ENCODE data around the gene AFTPH.
"Not testable (repeated sequence)": the region's sequence is repeated elsewhere in the genome, so short reads cannot be mapped to it uniquely, and the experiment has no call there.

Gene AFTPH

DNA sequence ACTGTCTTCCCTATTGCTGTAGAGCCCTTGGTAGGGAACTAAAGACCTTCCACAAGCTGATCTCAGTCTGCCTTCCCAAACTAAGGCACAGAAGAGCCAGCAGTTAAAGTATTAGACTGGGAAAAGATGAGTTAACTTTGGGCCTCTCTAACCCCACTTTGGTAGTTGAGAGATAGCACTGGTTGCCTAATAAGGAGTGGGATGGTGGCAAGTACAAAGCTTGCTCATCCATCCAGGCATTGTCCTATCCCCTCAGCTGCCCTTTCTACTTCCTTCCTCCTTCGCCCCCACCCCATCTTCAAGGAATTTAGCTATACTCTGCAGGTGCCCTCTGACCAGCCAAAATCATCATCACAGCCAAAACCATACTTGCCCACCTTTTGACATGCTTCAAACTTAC is 22.2 kb upstream of the AFTPH start:
- no peak for DNase-seq

DNA sequence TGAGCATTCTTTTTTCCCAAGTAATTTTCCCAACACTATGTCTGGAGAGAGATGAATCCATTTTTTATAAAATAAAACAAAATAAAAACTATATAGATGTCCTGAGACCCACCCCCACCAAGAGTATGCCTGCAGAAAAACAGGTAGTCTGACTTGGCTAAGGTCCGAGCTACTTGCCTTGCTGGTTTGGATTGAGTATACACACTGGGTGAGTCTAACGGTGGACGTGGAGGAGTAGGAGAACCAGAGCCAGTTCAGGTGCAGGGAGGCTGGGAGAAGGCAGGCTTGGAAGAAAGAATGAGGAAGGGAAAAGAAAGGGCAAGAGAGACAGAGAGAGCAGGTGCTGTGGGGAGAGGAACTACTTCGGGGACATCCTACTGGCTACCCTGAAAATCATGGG is 21.3 kb upstream of the AFTPH start:
- no peak for DNase-seq

- no peak for DNase-seq
Measured at GRCh38 chr2:64504774-64505720, 19.1 kb upstream of the AFTPH start.

GRCh38 chr2:64506686-64507085 is 17.4 kb upstream of the AFTPH start:
- DNase-seq = no peak

DNA sequence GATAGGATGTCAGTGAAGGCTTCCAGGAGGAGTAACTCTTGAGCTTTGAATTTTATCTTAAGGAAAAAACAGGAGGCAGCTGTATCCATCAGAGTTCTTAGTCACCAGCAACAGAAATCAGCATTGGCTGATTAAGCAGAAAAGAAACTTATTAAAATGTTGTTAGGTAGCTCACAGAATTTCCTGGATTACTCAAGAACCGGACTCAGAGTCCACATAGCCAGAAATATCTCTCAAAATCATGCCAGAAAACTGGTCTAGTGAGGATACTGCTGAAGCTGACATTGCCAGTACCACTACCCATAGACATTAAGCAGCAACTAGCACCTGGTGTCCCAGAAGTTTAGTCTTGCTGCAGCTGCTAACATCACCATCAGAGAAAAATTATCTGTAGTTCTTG is 10.1 kb upstream of the AFTPH start:
- DNase-seq = no peak

DNA sequence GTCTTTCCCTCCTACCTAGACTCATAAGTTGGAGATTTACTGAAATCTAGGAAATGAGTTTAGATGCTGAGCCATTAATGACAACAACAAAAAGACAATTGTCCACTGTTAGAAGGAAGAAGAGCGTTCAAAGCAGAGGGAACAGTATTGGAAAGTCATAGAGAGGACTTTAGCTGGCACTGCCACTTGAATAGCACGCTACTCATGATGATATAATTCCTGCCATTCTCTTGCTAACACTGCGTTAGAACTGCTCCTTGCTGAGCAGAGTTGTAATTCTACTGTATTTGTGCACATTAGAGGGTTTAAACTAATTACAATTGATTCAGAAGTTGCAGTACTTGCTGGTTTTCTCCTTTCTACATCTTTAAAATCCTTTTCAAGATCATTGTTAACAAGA is 9.0 kb upstream of the AFTPH start:
- no peak for DNase-seq

GRCh38 chr2:64516651-64517510 is 7.2 kb upstream of the AFTPH start:
- DNase-seq = no peak

DNA sequence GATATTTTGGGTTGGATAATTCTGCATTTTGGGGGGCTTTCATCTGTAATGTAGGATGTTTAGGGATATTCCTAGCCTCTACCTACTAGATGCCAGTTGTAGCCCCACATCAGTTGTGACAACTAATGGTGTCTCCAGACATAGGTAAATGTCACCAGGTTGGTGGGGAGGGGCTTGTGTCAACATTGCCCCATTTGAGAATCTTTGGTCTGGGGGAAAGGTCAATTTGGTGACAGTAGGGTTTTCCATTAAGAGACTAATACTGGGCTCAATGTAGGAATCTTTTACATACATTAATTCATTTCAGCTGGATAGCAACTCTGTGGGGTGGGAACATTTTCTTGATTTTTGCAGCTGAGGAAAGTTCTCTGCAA is 6.6 kb upstream of the AFTPH start:
- no peak for DNase-seq

GRCh38 chr2:64522843-64523428 is 1.2 kb upstream of the AFTPH start:
- DNase-seq = peak; percentile 70

DNA sequence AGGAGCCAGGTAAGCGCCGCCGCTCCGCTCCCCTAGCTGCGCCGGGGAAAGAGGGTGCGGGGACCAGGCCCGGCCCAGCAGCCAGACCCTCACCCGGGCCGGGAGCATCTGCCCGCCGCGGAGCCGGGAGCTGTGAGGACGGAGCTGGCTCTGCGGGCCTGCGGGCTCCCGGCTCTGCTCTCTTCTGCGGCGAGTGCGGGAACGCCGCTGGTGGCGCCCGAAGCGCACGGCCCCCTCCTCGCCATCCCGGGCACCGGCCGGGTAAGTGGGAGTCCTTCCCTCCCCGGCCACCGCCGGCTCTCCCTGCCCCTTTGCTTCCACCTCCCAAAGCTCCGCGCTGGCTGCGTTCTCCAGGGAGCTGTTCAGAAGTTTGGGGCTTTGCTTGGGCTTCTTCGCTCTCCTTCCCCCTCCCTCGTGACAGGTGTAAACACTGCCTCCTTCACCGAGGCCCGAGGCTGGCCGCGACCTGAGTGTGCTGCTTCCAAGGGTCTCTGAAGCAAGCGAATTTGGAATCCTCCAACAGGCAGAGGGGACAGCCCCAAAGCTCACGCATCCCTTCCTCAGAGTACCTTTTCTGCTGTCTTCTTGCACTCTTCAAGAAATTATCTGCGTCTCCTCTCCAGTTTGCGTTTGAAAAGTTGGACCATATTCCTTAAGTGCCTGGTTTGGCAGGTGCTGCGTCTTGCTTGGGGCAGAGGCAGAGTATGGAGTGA is 632 bp downstream of the AFTPH start:
- no peak for DNase-seq

- no peak for DNase-seq
Measured at GRCh38 chr2:64525317-64525613, 1.1 kb downstream of the AFTPH start.

DNA sequence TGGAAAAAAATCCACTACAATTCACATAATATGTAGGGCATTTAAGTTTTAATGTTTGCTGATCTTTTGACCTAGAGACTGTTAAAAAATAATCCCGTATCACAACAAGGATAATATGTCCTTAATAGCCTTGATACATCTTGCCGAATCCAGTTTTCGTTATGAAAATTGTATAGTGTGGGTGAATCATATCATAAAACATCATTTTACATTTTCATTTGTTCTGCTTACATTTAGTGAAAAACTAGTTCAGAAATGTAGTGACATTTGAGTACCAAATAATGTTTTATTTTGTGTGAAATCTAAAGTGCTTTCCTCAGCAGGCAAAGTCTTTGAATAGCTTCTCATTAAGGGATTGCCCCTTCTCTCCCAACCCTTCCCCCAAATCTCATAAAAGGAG is 1.9 kb downstream of the AFTPH start:
- DNase-seq = no peak

- not testable (repeated sequence) for DNase-seq
Measured at GRCh38 chr2:64530946-64531345, 6.8 kb downstream of the AFTPH start.

DNA sequence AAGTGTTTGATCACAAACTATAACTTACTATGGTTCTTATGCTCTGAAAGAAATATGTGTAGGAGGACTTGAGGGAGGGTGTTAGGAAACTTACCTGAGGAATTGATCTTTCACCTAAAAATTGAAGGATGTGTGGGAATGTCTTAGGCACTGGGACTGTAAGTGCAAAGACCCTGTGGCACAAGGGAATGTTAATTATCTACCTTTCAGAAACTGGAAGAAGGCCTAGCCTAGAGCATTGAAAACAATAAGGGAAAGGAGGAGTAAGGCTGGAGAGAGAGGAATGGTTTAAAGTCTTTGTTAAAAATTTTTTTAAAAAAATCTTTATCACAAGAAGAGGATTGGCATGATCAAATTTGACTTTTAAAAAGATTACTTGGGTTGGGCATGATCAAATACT is 7.9 kb downstream of the AFTPH start:
- DNase-seq = no peak

GRCh38 chr2:64533882-64534281 is 9.8 kb downstream of the AFTPH start:
- DNase-seq = no peak

- no peak for DNase-seq
Measured at GRCh38 chr2:64534363-64534762, 10.2 kb downstream of the AFTPH start.

GRCh38 chr2:64535024-64535423 is 10.9 kb downstream of the AFTPH start:
- no peak for DNase-seq

DNA sequence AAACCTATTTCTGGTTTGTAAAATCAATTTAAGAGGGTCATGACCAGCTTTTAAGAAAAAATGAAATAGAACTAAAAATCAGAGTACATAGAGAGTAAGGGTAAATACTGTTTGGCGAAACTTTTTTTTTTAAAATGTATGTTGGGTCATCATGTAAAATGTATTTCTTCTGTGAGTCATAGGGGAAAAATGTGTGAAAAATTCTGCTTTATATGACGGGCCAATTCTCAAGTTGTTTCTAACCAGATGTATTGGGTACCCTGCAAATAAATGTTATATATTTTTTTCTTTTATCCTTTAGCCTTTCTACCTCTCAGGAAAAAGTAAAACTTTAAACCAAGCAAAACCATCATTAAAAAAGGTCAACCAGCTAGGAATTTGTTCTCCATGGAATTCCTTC is 13.9 kb downstream of the AFTPH start:
- no peak for DNase-seq

- DNase-seq = no peak
Measured at GRCh38 chr2:64538764-64539433, 14.8 kb downstream of the AFTPH start.

- DNase-seq = no peak
Measured at GRCh38 chr2:64540615-64541014, 16.5 kb downstream of the AFTPH start.

GRCh38 chr2:64541547-64541946 is 17.4 kb downstream of the AFTPH start:
- DNase-seq = no peak
